ENCODE results near the gene VSIR. TPM values are rescaled to one million over a fixed set of nuclear protein-coding genes. Genes with fewer than 3 reads are reported as not detected.
A peak's percentile ranks its signal among the peaks of the same experiment; 100 is the strongest.

The VSIR gene
- total and polyA plus RNA-seq, 10 of the 15 experiments (the other 5 are each of a cell fraction or from before 2014, with no cell fraction given), result 0.19 to 12.5 (median 6.7) TPM

- TF ChIP-seq SPI1 (IDR thresholded peaks at IDR 0.05; ENCODE audit: borderline replicate concordance, insufficient read depth, low read depth, low read length) (peak; percentile 98), PAX5 (IDR thresholded peaks at IDR 0.05; ENCODE audit: borderline replicate concordance, low read depth, low read length) (peak; percentile 73; the same call in 1 of the 2 replicates), CBFB (IDR thresholded peaks at IDR 0.05; ENCODE audit: low read depth) (peak; percentile 52; the same call in 1 of the 2 replicates), JUNB (IDR thresholded peaks at IDR 0.05) (no peak), TCF7 (IDR thresholded peaks at IDR 0.05; ENCODE audit: borderline replicate concordance) (no peak), MTA2 (IDR thresholded peaks at IDR 0.05; ENCODE audit: low read depth) (peak; percentile 45), ETV6 (conservative IDR thresholded peaks at IDR 0.05 in 1 of 2, IDR thresholded peaks at IDR 0.05 in 1 of 2; ENCODE audit: borderline replicate concordance in 1 of 2, low read depth in 1 of 2) (no peak), ZNF592 (IDR thresholded peaks at IDR 0.05) (0 out of 2 replicates have a peak, but pooled peaks have one; percentile 47), PAX8 (IDR thresholded peaks at IDR 0.05) (no peak), TBL1XR1 (IDR thresholded peaks at IDR 0.05; ENCODE audit: low read depth, low read length) (no peak), MAX (IDR thresholded peaks at IDR 0.05; ENCODE audit: low read depth, low read length) (peak; percentile 42; the same call in 1 of the 2 replicates), ZBTB33 (IDR thresholded peaks at IDR 0.05) (no peak), HDAC2 (IDR thresholded peaks at IDR 0.05) (no peak), BCL11A (IDR thresholded peaks at IDR 0.05; ENCODE audit: low read depth, low read length) (peak; percentile 51; the same call in 1 of the 2 replicates), ZNF207 (IDR thresholded peaks at IDR 0.05; ENCODE audit: borderline replicate concordance) (no peak), SMAD1 (IDR thresholded peaks at IDR 0.05; ENCODE audit: low read depth, partially characterized antibody) (no peak), MYB (IDR thresholded peaks at IDR 0.05; ENCODE audit: borderline replicate concordance, low read depth, low read length) (no peak), ZNF687 (IDR thresholded peaks at IDR 0.05) (peak; percentile 98), BMI1 (IDR thresholded peaks at IDR 0.05; ENCODE audit: borderline replicate concordance) (no peak)
Measured at GRCh38 chr10:71747551-71748523, 25.5 kb downstream of the VSIR start (continued).
